ENCODE results near the gene MMRN2. TPM values are rescaled to one million over a fixed set of nuclear protein-coding genes. Genes with fewer than 3 reads are reported as not detected.
"Not testable (repeated sequence)": the region's sequence is repeated elsewhere in the genome, so short reads cannot be mapped to it uniquely, and the experiment has no call there.

MMRN2 gene
- total RNA-seq, 1 donor from 2014 or later = 86.3 TPM

DNA sequence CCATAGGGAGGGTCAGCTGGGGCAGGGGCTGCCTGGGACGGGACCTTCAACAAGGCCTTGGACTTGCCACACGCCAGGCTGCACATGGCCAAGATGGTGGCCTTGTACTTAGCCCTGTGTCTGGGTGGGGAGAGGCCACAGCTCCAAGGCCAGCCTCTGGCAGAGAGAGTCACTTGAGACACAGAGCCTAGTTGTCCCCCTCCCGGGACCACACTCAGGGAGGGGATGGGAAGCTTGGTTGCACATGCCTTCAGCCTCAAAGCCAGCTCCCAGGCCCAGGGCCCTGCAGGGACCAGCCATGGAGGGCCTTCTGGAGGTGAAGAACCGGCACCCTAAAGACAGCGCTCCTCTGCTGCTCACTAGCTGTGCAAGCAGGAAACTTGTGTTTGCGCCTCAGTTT lies 16.7 kb downstream of the MMRN2 start:
- no peak overlapping the region for H3K27ac ChIP-seq
- peaks cover 6% of the 10 kb centered on the region for H3K36me3 ChIP-seq
- no peak for TF ChIP-seq CTCF (IDR thresholded peaks at IDR 0.05)
- peaks cover 3% of the 10 kb centered on the region for H3K4me1 ChIP-seq
- intact Hi-C loops (cut with DNase I) = no loop called here
- no peaks in the 10 kb centered on the region for H3K27me3 ChIP-seq
- ATAC-seq (no peak), DNase-seq (no peak)
- H3K4me3 ChIP-seq = no peak overlapping the region
- H3K9me3 ChIP-seq = no peaks in the 10 kb centered on the region

GRCh38 chr10:86940076-86940475 lies 17.3 kb downstream of the MMRN2 start:
- H3K9me3 ChIP-seq; H3K27me3 ChIP-seq; H3K27ac ChIP-seq; intact Hi-C loops (cut with DNase I); ATAC-seq; H3K36me3 ChIP-seq; H3K4me1 ChIP-seq; H3K4me3 ChIP-seq; DNase-seq: not testable (repeated sequence)

- H3K36me3 ChIP-seq = peaks cover 6% of the 10 kb centered on the region
- no peaks in the 10 kb centered on the region for H3K27me3 ChIP-seq
- no peak overlapping the region for H3K4me3 ChIP-seq
- H3K27ac ChIP-seq = no peak overlapping the region
- no peak for ATAC-seq
- no peak for TF ChIP-seq CTCF (IDR thresholded peaks at IDR 0.05)
- intact Hi-C loops (cut with DNase I) = no loop called here
- no peaks in the 10 kb centered on the region for H3K9me3 ChIP-seq
- DNase-seq = no peak
- H3K4me1 ChIP-seq = peaks cover 3% of the 10 kb centered on the region
Measured at GRCh38 chr10:86938260-86938659, 19.2 kb downstream of the MMRN2 start.

DNA sequence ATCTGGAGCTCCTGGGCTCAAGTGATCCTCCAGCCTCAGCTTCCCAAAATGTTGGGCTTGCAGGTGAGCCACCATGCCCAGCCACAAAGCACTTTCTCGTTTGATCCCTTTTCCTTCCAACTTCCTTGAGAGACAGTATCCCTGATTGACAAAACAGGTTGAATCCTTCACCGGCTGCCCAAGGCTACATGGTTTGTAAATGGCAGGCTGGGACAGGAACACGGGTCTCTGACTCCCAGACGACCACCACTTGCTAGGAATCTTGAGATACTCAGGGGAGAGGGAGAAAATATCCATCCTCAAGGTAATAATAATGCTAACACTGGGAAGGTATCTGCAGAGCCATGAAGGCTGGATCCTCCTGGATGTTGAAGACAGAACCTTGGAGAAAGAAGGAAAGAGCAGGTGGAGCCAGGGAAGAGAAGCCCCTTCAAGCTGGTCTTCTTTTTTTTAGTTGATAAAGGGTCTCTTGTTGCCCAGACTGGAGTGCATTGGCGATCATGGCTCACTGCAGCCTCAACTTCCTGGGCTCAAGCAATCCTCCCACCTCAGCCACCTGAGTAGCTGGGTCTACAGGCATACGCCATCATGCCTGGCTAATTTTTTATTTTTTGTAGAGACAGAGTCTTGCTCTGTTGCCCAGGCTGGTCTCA lies 19.8 kb downstream of the MMRN2 start:
- DNase-seq (no peak), ATAC-seq (no peak)
- intact Hi-C loops (cut with DNase I) = no loop called here
- no peaks in the 10 kb centered on the region for H3K27me3 ChIP-seq
- H3K9me3 ChIP-seq = no peaks in the 10 kb centered on the region
- no peak overlapping the region for H3K4me3 ChIP-seq
- no peak overlapping the region for H3K27ac ChIP-seq
- TF ChIP-seq CTCF (IDR thresholded peaks at IDR 0.05) = no peak
- H3K4me1 ChIP-seq = peaks cover 3% of the 10 kb centered on the region
- peaks cover 11% of the 10 kb centered on the region for H3K36me3 ChIP-seq

DNA sequence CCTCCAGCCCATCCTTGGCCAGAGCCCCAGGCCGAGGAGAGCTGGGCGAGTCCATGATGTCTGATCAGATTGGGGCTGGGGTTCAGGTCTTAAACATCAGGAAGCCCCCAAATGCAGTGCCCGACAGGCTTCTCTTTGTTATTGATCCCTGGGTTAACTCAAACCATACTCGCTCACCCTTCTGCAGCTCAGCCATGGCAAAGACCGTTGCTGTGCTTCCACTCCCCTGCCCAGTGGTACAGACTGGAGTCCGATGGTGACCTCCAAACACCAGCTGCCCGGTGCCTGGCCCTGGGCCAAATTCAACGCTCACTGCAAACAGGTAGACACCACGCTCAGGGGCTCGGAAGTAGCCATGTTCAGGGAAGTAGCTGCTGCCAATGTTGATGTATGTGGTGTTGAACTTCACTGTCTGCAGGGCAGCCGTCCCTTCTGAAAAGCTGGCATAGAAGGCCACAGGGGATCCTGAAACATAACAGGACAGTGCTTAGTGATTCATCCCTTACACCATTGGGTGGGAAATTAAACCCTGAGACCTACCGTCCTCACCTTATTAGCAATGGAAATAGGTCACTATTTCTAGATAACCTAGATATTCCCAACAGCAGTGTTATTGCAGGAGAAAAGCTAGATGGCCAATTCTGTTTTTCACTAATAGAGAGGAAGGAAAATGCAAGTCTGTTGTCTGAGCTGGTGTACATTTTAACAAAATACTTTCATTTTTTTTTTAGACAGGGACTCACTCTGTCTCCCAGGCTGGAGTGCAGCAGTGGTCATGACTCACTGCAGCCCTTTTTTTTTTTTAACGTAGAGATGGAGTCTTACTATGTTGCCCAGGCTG lies 20.5 kb downstream of the MMRN2 start:
- no peak overlapping the region for H3K4me3 ChIP-seq
- intact Hi-C loops (cut with DNase I) = no loop called here
- ATAC-seq (no peak), DNase-seq (no peak)
- H3K27ac ChIP-seq = no peak overlapping the region
- peaks cover 11% of the 10 kb centered on the region for H3K36me3 ChIP-seq
- no peaks in the 10 kb centered on the region for H3K27me3 ChIP-seq
- TF ChIP-seq CTCF (IDR thresholded peaks at IDR 0.05) = no peak
- no peaks in the 10 kb centered on the region for H3K9me3 ChIP-seq
- peaks cover 3% of the 10 kb centered on the region for H3K4me1 ChIP-seq

- H3K36me3 ChIP-seq = peaks cover 29% of the 10 kb centered on the region
- ATAC-seq; H3K4me3 ChIP-seq; DNase-seq; H3K4me1 ChIP-seq; H3K9me3 ChIP-seq; intact Hi-C loops (cut with DNase I); H3K27ac ChIP-seq; H3K27me3 ChIP-seq: not testable (repeated sequence)
Measured at GRCh38 chr10:86934162-86934711, 23.2 kb downstream of the MMRN2 start.
